IMR-90 (cell line): ENCODE data around the gene SMC6. TPM values are rescaled to one million over a fixed set of nuclear protein-coding genes. Genes with fewer than 3 reads are reported as not detected.

Source experiments
- ATAC-seq: fragments of 200-7000 bp; cut with Tn5 transposase; 2 replicates; pipeline ENCODE4 v1.9.1; 2020; ENCODE audit warnings: low read depth, mild to moderate bottlenecking, moderate library complexity
- BruUV-seq: library from RNA; stranded (reverse); fragments of 400-500 nt; replicated peaks from 2 replicates; lab custom pipeline; 2021; lab: Mats Ljungman, UMichigan
- CTCF ChIA-PET: fragments of 300-600 bp; formaldehyde crosslinking; extraction: SDS; loops from one replicate; lab custom pipeline; 2021; ENCODE audit warnings: antibody characterized with exemption; lab: Yijun Ruan, JAX
- POLR2A ChIA-PET: fragments of 300-600 bp; sonication (Branson Sonifier 250); formaldehyde crosslinking; loops from one replicate; lab custom pipeline; 2022; ENCODE audit warnings: antibody characterized with exemption; ENCODE audit not compliant: unreplicated experiment; lab: Charles Lee
- DNase-seq: peaks from one replicate; pipeline ENCODE4 v3.0.0; 2013
- H2AFZ ChIP-seq: replicated peaks from 2 replicates; pipeline ENCODE3; 2013; ENCODE audit warnings: low read length, mild to moderate bottlenecking; ENCODE audit not compliant: poor library complexity
- H2AK5ac ChIP-seq: 2 replicates; pipeline ENCODE4 v1.6.1; 2013; ENCODE audit warnings: low read depth, low read length, inconsistent platforms
- H2AK9ac ChIP-seq: replicated peaks from 2 replicates; pipeline ENCODE3; 2013; ENCODE audit warnings: mild to moderate bottlenecking, low read depth, low read length, moderate library complexity; ENCODE audit not compliant: poor library complexity
- H2BK120ac ChIP-seq: 2 replicates; pipeline ENCODE4 v1.6.1; 2013; ENCODE audit warnings: low read depth, low read length, inconsistent platforms
- H2BK15ac ChIP-seq: 3 replicates; pipeline ENCODE4 v1.6.1; 2013; ENCODE audit warnings: low read depth, low read length, inconsistent platforms
- H2BK20ac ChIP-seq: 2 replicates; pipeline ENCODE4 v1.6.1; 2013; ENCODE audit warnings: low read depth, mild to moderate bottlenecking, inconsistent platforms, low read length, moderate library complexity
- H2BK5ac ChIP-seq: 2 replicates; pipeline ENCODE4 v1.6.1; 2013; ENCODE audit warnings: mild to moderate bottlenecking, low read depth, low read length, inconsistent platforms; ENCODE audit not compliant: poor library complexity, severe bottlenecking
- H3K14ac ChIP-seq: replicated peaks from 2 replicates; pipeline ENCODE4 v1.6.1; 2013; ENCODE audit warnings: low read depth, low read length, inconsistent platforms
- H3K18ac ChIP-seq: 2 replicates; pipeline ENCODE4 v1.6.1; 2013; ENCODE audit warnings: low read depth, low read length, control low read depth
- H3K23ac ChIP-seq: 2 replicates; pipeline ENCODE4 v1.6.1; 2013; ENCODE audit warnings: low read depth, low read length, inconsistent platforms
- H3K27ac ChIP-seq: 2 replicates; pipeline ENCODE4 v1.5.1; 2013; ENCODE audit warnings: mild to moderate bottlenecking, control low read depth, low read length; ENCODE audit not compliant: insufficient read depth
- H3K27me3 ChIP-seq: 2 replicates; pipeline ENCODE4 v1.6.1; 2013; ENCODE audit warnings: low read length; ENCODE audit not compliant: control insufficient read depth, insufficient read depth
- H3K36me3 ChIP-seq: 2 replicates; pipeline ENCODE4 v1.6.1; 2013; ENCODE audit warnings: low read length, mixed read lengths; ENCODE audit not compliant: control insufficient read depth, insufficient read depth
- H3K4ac ChIP-seq: 2 replicates; pipeline ENCODE4 v1.6.1; 2013; ENCODE audit warnings: low read depth, low read length, inconsistent platforms
- H3K4me1 ChIP-seq: 2 replicates; pipeline ENCODE4 v1.6.1; 2013; ENCODE audit warnings: low read length, mixed read lengths; ENCODE audit not compliant: control insufficient read depth, insufficient read depth
- H3K4me2 ChIP-seq: 2 replicates; pipeline ENCODE4 v1.6.1; 2013; ENCODE audit warnings: low read depth, mild to moderate bottlenecking, control low read depth, low read length, moderate library complexity
- H3K4me3 ChIP-seq: 2 replicates; pipeline ENCODE4 v1.5.1; 2013; ENCODE audit warnings: low read depth, mild to moderate bottlenecking, control low read depth, low read length, moderate library complexity; ENCODE audit not compliant: insufficient read depth
- H3K56ac ChIP-seq: 2 replicates; pipeline ENCODE4 v1.6.1; 2013; ENCODE audit warnings: low read length, inconsistent platforms; ENCODE audit not compliant: insufficient read depth; ENCODE audit errors: extremely low read depth
- H3K79me1 ChIP-seq, 2 experiments: 2 replicates each; pipeline ENCODE4 v1.6.1; 2013; ENCODE audit warnings: low read length in 2 of 2, inconsistent platforms in 1 of 2, low read depth in 1 of 2
- H3K9ac ChIP-seq: 2 replicates; pipeline ENCODE4 v1.6.1; 2013; ENCODE audit warnings: low read depth, low read length, control low read depth
- H3K9me1 ChIP-seq: 2 replicates; pipeline ENCODE4 v1.6.1; 2013; ENCODE audit warnings: low read length, inconsistent platforms; ENCODE audit not compliant: insufficient read depth
- H3K9me3 ChIP-seq: 2 replicates; pipeline ENCODE4 v1.6.1; 2013; ENCODE audit warnings: low read length; ENCODE audit not compliant: control insufficient read depth, insufficient read depth
- H4K20me1 ChIP-seq: 2 replicates; pipeline ENCODE4 v1.6.1; 2013; ENCODE audit warnings: low read length, inconsistent platforms; ENCODE audit not compliant: insufficient read depth
- H4K5ac ChIP-seq: 2 replicates; pipeline ENCODE4 v1.6.1; 2013; ENCODE audit warnings: mild to moderate bottlenecking, low read depth, low read length, control low read depth
- H4K8ac ChIP-seq, 2 experiments: 2 replicates each; pipeline ENCODE4 v1.6.1; 2013; ENCODE audit warnings: low read depth in 2 of 2, low read length in 2 of 2, control low read depth in 1 of 2, inconsistent platforms in 1 of 2
- H4K91ac ChIP-seq: 2 replicates; pipeline ENCODE4 v1.6.1; 2013; ENCODE audit warnings: low read depth, low read length, inconsistent platforms; ENCODE audit not compliant: insufficient read depth
- CEBPB ChIP-seq: IDR thresholded peaks from 2 replicates; pipeline ENCODE4 v1.6.1; 2012; ENCODE audit warnings: low read depth, low read length, improper control_type of control experiment
- CHD1 ChIP-seq: IDR thresholded peaks from 2 replicates; pipeline ENCODE4 v1.6.1; 2012; ENCODE audit warnings: low read depth, low read length, improper control_type of control experiment
- MAFK ChIP-seq: IDR thresholded peaks from 2 replicates; pipeline ENCODE4 v1.6.1; 2012; ENCODE audit warnings: low read depth, low read length, improper control_type of control experiment
- MXI1 ChIP-seq: IDR thresholded peaks from 2 replicates; pipeline ENCODE4 v1.6.1; 2012; ENCODE audit warnings: low read depth, mild to moderate bottlenecking, low read length, moderate library complexity, borderline replicate concordance
- POLR2A ChIP-seq: IDR thresholded peaks from 2 replicates; pipeline ENCODE4 v1.6.1; 2012; ENCODE audit warnings: mild to moderate bottlenecking, low read depth, low read length
- RFX5 ChIP-seq: IDR thresholded peaks from 2 replicates; pipeline ENCODE4 v1.8.0; 2012; ENCODE audit warnings: low read depth, mild to moderate bottlenecking, low read length, moderate library complexity
- WGBS, 2 experiments: methylation state at CpG; one replicate each; pipeline versions ENCODE4 v1.1.5 to v1.1.7; 2013; ENCODE audit warnings: missing lambda C conversion rate in 2 of 2; ENCODE audit not compliant: insufficient read length in 1 of 2; ENCODE audit errors: extremely low coverage in 2 of 2; 5-methylcytosine and 5-hydroxymethylcytosine counted together
- dilution Hi-C: fragments of 300-500 bp; cut with HindIII; formaldehyde crosslinking; loops from one replicate; pipeline ENCODE4 v1.14.3; 2018; ENCODE audit warnings: low sequenced_read_pairs; ENCODE audit not compliant: unreplicated experiment
- in situ Hi-C: fragments of 300-500 bp; cut with MboI; formaldehyde crosslinking; loops from 3 replicates; pipeline ENCODE4 v1.14.3; 2019; ENCODE audit warnings: low sequenced_read_pairs, inconsistent platforms, mixed read lengths
- intact Hi-C: fragments of 100-400 bp; cut with micrococcal nuclease; formaldehyde crosslinking; loops from 2 replicates; pipeline ENCODE4 v1.10.0; 2022
- polyA plus RNA-seq, 3 experiments: library from polyadenylated mRNA; depleted of rRNA; stranded (reverse); fragments of >200 nt; gene quantifications; 2 replicates each; pipeline ENCODE4 v1.2.3, GENCODE V29; 2012; ENCODE audit warnings: low replicate concordance in 1 of 3
- total RNA-seq: library from RNA; depleted of rRNA; stranded (reverse); fragments of >200 nt; gene quantifications from 2 replicates; pipeline ENCODE4 v1.2.3, GENCODE V29; 2012
- TF ChIP-seq, protein P1 (sequence below): fragments of 150-350 bp; IDR thresholded peaks from 2 replicates; pipeline ENCODE4 v1.6.1; 2016; ENCODE audit warnings: low read depth, mild to moderate bottlenecking, low read length, moderate library complexity, borderline replicate concordance

SMC6 gene
- total and polyA plus RNA-seq, 2 of the 4 experiments (the other 2 are of a cell fraction) = 6.5 to 10.4 TPM

DNA sequence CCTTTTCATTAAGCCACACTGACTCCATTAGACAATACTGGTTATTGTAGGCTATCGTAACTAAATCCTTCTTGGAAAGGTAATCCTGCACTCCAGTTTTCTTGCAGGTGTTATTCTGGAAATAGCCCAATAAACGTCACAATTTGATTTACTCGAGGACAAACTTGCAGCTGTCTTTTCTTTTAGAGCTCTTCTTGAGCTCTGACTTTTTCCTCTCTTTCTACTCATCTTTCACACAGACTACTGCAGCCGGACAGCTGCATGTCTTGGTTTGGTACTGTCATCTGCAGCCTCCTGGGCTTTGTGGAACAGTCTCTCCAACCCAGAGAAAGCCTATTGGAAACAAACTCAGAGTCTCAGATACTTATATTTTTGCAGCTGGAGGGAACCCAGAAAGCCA lies 39.7 kb upstream of the SMC6 start:
- H4K8ac ChIP-seq = no peak overlapping the region
- peaks cover 7% of the 10 kb centered on the region for H3K9me1 ChIP-seq
- no peak overlapping the region for H3K23ac ChIP-seq
- H2AFZ ChIP-seq = no peak overlapping the region
- no peak overlapping the region for H3K14ac ChIP-seq
- BruUV-seq = no TSS peak
- dilution Hi-C loops (no loop called here), intact Hi-C loops (no loop called here), in situ Hi-C loops (no loop called here)
- DNase-seq (no peak), ATAC-seq (no peak)
- H3K79me1 ChIP-seq = no peaks in the 10 kb centered on the region
- peaks cover 4% of the 10 kb centered on the region; the same call in 1 of the 2 replicates for H3K27me3 ChIP-seq
- ChIA-PET CTCF (interaction anchor here (0.9 kb wide), 1 partner anchor 21 kb away, joined by 3 read pairs; no protein-coding TSS in a partner anchor), POLR2A (no interaction called here)
- H3K4me3 ChIP-seq = no peak overlapping the region
- no peaks in the 10 kb centered on the region for H4K20me1 ChIP-seq
- H4K91ac ChIP-seq = no peak overlapping the region
- H2AK9ac ChIP-seq = no peak overlapping the region
- H3K4me2 ChIP-seq = no peak overlapping the region
- H2BK120ac ChIP-seq = no peak overlapping the region
- no peak overlapping the region for H2BK20ac ChIP-seq
- TF ChIP-seq CHD1 (no peak), RFX5 (no peak), MXI1 (no peak), POLR2A (no peak), CEBPB (no peak), MAFK (no peak)
- TF ChIP-seq, protein P1, sequence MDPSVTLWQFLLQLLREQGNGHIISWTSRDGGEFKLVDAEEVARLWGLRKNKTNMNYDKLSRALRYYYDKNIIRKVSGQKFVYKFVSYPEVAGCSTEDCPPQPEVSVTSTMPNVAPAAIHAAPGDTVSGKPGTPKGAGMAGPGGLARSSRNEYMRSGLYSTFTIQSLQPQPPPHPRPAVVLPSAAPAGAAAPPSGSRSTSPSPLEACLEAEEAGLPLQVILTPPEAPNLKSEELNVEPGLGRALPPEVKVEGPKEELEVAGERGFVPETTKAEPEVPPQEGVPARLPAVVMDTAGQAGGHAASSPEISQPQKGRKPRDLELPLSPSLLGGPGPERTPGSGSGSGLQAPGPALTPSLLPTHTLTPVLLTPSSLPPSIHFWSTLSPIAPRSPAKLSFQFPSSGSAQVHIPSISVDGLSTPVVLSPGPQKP = no peak
- WGBS, 2 experiments = 58% methylated on average over 3 of the region's 4 CpGs; no CpG with 5 or more reads in 1 of the 2 experiments
- H3K9ac ChIP-seq = no peak overlapping the region
- no peaks in the 10 kb centered on the region for H3K36me3 ChIP-seq
- H2BK5ac ChIP-seq = no peak overlapping the region
- no peak overlapping the region for H2BK15ac ChIP-seq
- no peak overlapping the region for H3K18ac ChIP-seq
- H4K5ac ChIP-seq = no peak overlapping the region
- no peak overlapping the region for H3K27ac ChIP-seq
- peaks cover 6% of the 10 kb centered on the region for H3K4me1 ChIP-seq
- no peaks in the 10 kb centered on the region for H3K9me3 ChIP-seq
- H2AK5ac ChIP-seq = no peak overlapping the region
- no peak overlapping the region for H3K56ac ChIP-seq
- H3K4ac ChIP-seq = no peak overlapping the region
